HepG2 (cell line): ENCODE data around the gene MYL11. TPM values are rescaled to one million over a fixed set of nuclear protein-coding genes. Genes with fewer than 3 reads are reported as not detected.

Experiments
- ATAC-seq: fragments of 200-7000 bp; cut with Tn5 transposase; 3 replicates; pipeline ENCODE4 v1.9.1; 2020; ENCODE audit warnings: mild to moderate bottlenecking, moderate library complexity
- BruUV-seq: library from RNA; stranded (reverse); fragments of 400-500 nt; replicated peaks from 2 replicates; lab custom pipeline; 2021; lab: Mats Ljungman, UMichigan
- CTCF ChIA-PET: fragments of 300-600 bp; formaldehyde crosslinking; extraction: SDS; loops from one replicate; lab custom pipeline; 2021; ENCODE audit warnings: low total read pairs, inconsistent platforms, low intra/inter-chr PET ratio; lab: Yijun Ruan, JAX
- POLR2A ChIA-PET: fragments of 350-600 bp; sonication (Branson Sonifier 250); formaldehyde crosslinking; loops from one replicate; lab custom pipeline; 2020; ENCODE audit warnings: antibody characterized with exemption, inconsistent platforms; lab: Yijun Ruan, JAX
- DNase-seq: peaks from one replicate; pipeline ENCODE4 v3.0.0-alpha.2; 2015; ENCODE audit warnings: low spot score
- FAIRE-seq: peaks from 3 replicates; lab custom pipeline; 2011; peaks lifted over from hg19 to GRCh38; lab: Jason Lieb, UNC
- H2AFZ ChIP-seq: one replicate; pipeline ENCODE4 v1.6.1; 2011; ENCODE audit warnings: low read length, inconsistent platforms
- H3K27ac ChIP-seq: fragments of 300-600 bp; 3 replicates; pipeline ENCODE4 v1.8.0; 2011; ENCODE audit warnings: mixed run types, mild to moderate bottlenecking, mixed read lengths, low read length, inconsistent platforms; ENCODE audit not compliant: insufficient read depth; ENCODE audit errors: extremely low read length
- H3K27me3 ChIP-seq, 2 experiments: fragments of 200-600 bp in 1 of 2; 2 replicates in 1 of 2; 3 replicates in 1 of 2; pipeline versions ENCODE4 v1.6.0 to v1.8.0; 2011; ENCODE audit warnings: low read length in 2 of 2, mild to moderate bottlenecking in 2 of 2, moderate library complexity in 2 of 2, inconsistent platforms in 1 of 2; ENCODE audit not compliant: insufficient read depth in 2 of 2, control insufficient read depth in 1 of 2
- H3K36me3 ChIP-seq, 2 experiments: fragments of 200-600 bp in 1 of 2; replicated peaks in 1 of 2; 2 replicates in 1 of 2; 3 replicates in 1 of 2; pipeline versions ENCODE4 v1.5.1 to v1.8.0; 2011; ENCODE audit warnings: low read length in 2 of 2, inconsistent platforms in 1 of 2; ENCODE audit not compliant: insufficient read depth in 2 of 2, control insufficient read depth in 1 of 2
- H3K4me1 ChIP-seq: 2 replicates; pipeline ENCODE4 v1.5.1; 2012; ENCODE audit warnings: low read length, inconsistent platforms; ENCODE audit not compliant: insufficient read depth
- H3K4me2 ChIP-seq: 2 replicates; pipeline ENCODE4 v1.6.0; 2011; ENCODE audit warnings: low read depth, low read length, inconsistent platforms
- H3K4me3 ChIP-seq, 3 experiments: fragments of 200-600 bp in 1 of 3; sonication (generic), shearing (Covaris generic) in 1 of 3; replicated peaks in 1 of 3; 2 replicates each; pipeline ENCODE4 v1.5.1; 2011 to 2016; ENCODE audit warnings: low read length in 3 of 3, inconsistent platforms in 2 of 3, low read depth in 2 of 3, mild to moderate bottlenecking in 2 of 3, control low read depth in 1 of 3, mixed read lengths in 1 of 3; ENCODE audit not compliant: insufficient read depth in 1 of 3
- H3K79me2 ChIP-seq: one replicate; pipeline ENCODE4 v1.6.1; 2011; ENCODE audit warnings: low read length, inconsistent platforms; ENCODE audit not compliant: insufficient read depth
- H3K9ac ChIP-seq: 2 replicates; pipeline ENCODE4 v1.6.0; 2011; ENCODE audit warnings: mild to moderate bottlenecking, low read depth, low read length, inconsistent platforms; ENCODE audit not compliant: insufficient read depth
- H3K9me3 ChIP-seq: 2 replicates; pipeline ENCODE4 v1.5.1; 2012; ENCODE audit warnings: mild to moderate bottlenecking, low read length
- H4K20me1 ChIP-seq: 2 replicates; pipeline ENCODE4 v1.6.0; 2011; ENCODE audit warnings: inconsistent platforms, mild to moderate bottlenecking, low read length, moderate library complexity; ENCODE audit not compliant: insufficient read depth
- KLF11 ChIP-seq: IDR thresholded peaks from 2 replicates; pipeline ENCODE4 v1.6.1; 2016; ENCODE audit warnings: missing compliant biosample characterization
- SIN3A ChIP-seq: IDR thresholded peaks from 2 replicates; pipeline ENCODE4 v1.6.1; 2011; ENCODE audit warnings: low read depth, mild to moderate bottlenecking, control low read depth, low read length, borderline replicate concordance
- SNRNP70 ChIP-seq: fragments of 200-400 bp; formaldehyde crosslinking; IDR thresholded peaks from 2 replicates; pipeline ENCODE4 v1.6.1; 2017; ENCODE audit warnings: mild to moderate bottlenecking, low read depth, low read length, moderate library complexity
- ZNF629 ChIP-seq: sonication (generic); formaldehyde crosslinking; conservative IDR thresholded peaks from 2 replicates; pipeline ENCODE4 v1.5.0; 2020; ENCODE audit warnings: missing genetic modification reagents
- WGBS: methylation state at CpG from one replicate; pipeline ENCODE4 v1.1.6; 2017; ENCODE audit warnings: low lambda C conversion rate; 5-methylcytosine and 5-hydroxymethylcytosine counted together
- in situ Hi-C: cut with HindIII; loops from 2 replicates; pipeline ENCODE4 v1.10.0; 2017; ENCODE audit warnings: low pct_unique_long_range_greater_than_20kb; ENCODE audit not compliant: extremely low pct_ligation_motif_present
- intact Hi-C: fragments of 100-400 bp; cut with micrococcal nuclease; formaldehyde crosslinking; loops from one replicate; pipeline ENCODE4 v1.10.0; 2022; ENCODE audit not compliant: unreplicated experiment
- polyA plus RNA-seq, 8 experiments: library from polyadenylated mRNA; depleted of rRNA in 3 of 8; stranded (reverse) in 7 of 8; unstranded in 1 of 8; fragments of >200 nt; fragmentation: Illumina TruSeq in 4 of 8; extraction: Trizol in 4 of 8; gene quantifications; 2 replicates each; pipeline versions ENCODE4 v1.2.1 to v1.2.3, GENCODE V29; 2011 to 2016; ENCODE audit warnings: low read depth in 4 of 8, missing spikeins in 1 of 8, mixed read lengths in 1 of 8; ENCODE audit not compliant: insufficient read depth in 1 of 8
- total RNA-seq, 5 experiments: library from RNA; depleted of rRNA; stranded (reverse); fragments of >200 nt; fragmentation: Illumina TruSeq; extraction: Trizol; gene quantifications; 2 replicates each; pipeline ENCODE4 v1.2.3, GENCODE V29; 2016; ENCODE audit warnings: low read depth in 1 of 5
- TF ChIP-seq, protein P1 (sequence below): sonication (generic); formaldehyde crosslinking; IDR thresholded peaks from 2 replicates; pipeline ENCODE4 v1.4.0; 2020; ENCODE audit warnings: missing genetic modification reagents

Gene MYL11
- total and polyA plus RNA-seq, 2 of the 13 experiments (the other 11 are each of a cell fraction or from before 2014, with no cell fraction given): not detected

DNA sequence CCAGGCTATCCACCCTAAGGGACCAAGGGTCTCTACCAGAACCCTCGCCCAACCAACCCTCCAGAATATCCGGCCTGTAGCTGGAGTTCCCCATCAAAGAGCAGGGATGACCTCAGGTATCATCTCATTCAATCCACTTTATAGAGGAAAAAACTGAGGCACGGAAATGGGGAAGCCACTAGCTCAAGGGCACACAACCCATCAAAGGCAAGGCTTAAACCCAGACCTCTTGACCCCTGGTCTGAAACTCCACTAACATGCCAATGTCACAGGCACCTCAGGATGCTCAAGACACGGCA, 5.9 kb upstream of the MYL11 start:
- BruUV-seq: no TSS peak
- intact Hi-C loops: no loop called here
- FAIRE-seq: no peak

More for the DNA sequence above, 5.9 kb upstream of the MYL11 start:
- H3K79me2 ChIP-seq: peaks cover 37% of the 10 kb centered on the region
- TF ChIP-seq ZNF629 (CRISPR knock-in tag) (peak; percentile 66; the same call in 1 of the 2 replicates), SNRNP70 (no peak), KLF11 (CRISPR knock-in tag) (0 out of 2 replicates have a peak, but pooled peaks have one; percentile 13), SIN3A (0 out of 2 replicates have a peak, but pooled peaks have one; percentile 5)
- TF ChIP-seq, protein P1, sequence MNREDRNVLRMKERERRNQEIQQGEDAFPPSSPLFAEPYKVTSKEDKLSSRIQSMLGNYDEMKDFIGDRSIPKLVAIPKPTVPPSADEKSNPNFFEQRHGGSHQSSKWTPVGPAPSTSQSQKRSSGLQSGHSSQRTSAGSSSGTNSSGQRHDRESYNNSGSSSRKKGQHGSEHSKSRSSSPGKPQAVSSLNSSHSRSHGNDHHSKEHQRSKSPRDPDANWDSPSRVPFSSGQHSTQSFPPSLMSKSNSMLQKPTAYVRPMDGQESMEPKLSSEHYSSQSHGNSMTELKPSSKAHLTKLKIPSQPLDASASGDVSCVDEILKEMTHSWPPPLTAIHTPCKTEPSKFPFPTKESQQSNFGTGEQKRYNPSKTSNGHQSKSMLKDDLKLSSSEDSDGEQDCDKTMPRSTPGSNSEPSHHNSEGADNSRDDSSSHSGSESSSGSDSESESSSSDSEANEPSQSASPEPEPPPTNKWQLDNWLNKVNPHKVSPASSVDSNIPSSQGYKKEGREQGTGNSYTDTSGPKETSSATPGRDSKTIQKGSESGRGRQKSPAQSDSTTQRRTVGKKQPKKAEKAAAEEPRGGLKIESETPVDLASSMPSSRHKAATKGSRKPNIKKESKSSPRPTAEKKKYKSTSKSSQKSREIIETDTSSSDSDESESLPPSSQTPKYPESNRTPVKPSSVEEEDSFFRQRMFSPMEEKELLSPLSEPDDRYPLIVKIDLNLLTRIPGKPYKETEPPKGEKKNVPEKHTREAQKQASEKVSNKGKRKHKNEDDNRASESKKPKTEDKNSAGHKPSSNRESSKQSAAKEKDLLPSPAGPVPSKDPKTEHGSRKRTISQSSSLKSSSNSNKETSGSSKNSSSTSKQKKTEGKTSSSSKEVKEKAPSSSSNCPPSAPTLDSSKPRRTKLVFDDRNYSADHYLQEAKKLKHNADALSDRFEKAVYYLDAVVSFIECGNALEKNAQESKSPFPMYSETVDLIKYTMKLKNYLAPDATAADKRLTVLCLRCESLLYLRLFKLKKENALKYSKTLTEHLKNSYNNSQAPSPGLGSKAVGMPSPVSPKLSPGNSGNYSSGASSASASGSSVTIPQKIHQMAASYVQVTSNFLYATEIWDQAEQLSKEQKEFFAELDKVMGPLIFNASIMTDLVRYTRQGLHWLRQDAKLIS (CRISPR knock-in tag): no peak
- 17% methylated on average over 3 of the region's 4 CpGs for WGBS
- no peak overlapping the region for H3K27ac ChIP-seq
- peaks cover 45% of the 10 kb centered on the region for H3K4me1 ChIP-seq
- H3K27me3 ChIP-seq: no peaks in the 10 kb centered on the region; a peak in 1 of 5 replicates
- peaks cover 20% of the 10 kb centered on the region; the same call in 1 of the 2 replicates for H4K20me1 ChIP-seq
- H3K9ac ChIP-seq: peak overlapping the region; percentile 75
- no peak for DNase-seq
- H3K36me3 ChIP-seq: peaks cover 8 to 16% of the 10 kb centered on the region in 2 experiments; a peak in 3 of 5 replicates
- H3K9me3 ChIP-seq: no peaks in the 10 kb centered on the region
- ATAC-seq: no peak
- POLR2A ChIA-PET: interaction anchor here (1.2 to 4.7 kb wide), 4 partner anchors 12 to 33 kb away, joined by 3 to 94 read pairs (median 9); partner anchors contain the start of genes CD2BP2 and ZNF48
- in situ Hi-C loops: no loop called here
- peak overlapping the region; percentile 80 to 90 (median 86) for H3K4me3 ChIP-seq
- H2AFZ ChIP-seq: no peak overlapping the region
- CTCF ChIA-PET: interaction anchor here (1.4 kb wide), 1 partner anchor 40 kb away, joined by 3 read pairs; no protein-coding TSS in a partner anchor
- peak overlapping the region; percentile 91 for H3K4me2 ChIP-seq
